GM15510 (cell line): ENCODE results near the gene LCT.

ENCODE experiments used
- POLR2A ChIP-seq: IDR thresholded peaks from 3 replicates; pipeline ENCODE4 v1.6.1; 2011; ENCODE audit warnings: borderline replicate concordance; ENCODE audit not compliant: insufficient read length; ENCODE audit errors: extremely low read depth

Gene LCT

GRCh38 chr2:135844301-135844895 is 7.4 kb upstream of the LCT start:
- TF ChIP-seq POLR2A = no peak

- TF ChIP-seq POLR2A = no peak
Measured at GRCh38 chr2:135843671-135844070, 6.7 kb upstream of the LCT start.

DNA sequence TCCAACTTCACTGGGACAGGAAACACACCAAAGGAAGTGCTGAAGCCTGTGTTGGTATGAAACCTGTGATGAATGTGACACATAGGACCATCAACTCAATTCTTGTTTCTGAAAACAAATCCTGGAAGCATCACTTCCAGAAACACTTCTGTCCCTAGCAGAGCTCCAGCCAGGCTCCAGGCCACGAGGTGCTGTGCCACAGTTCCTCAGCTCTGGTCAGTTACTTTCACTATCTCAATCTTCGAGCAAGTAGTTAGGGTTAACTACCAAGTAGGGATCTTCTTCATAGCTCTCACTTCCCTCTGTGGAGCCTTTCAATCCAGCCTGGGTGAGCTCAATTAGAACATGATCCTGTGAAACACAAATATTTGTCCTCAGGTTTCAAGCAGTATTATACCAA is 3.6 kb upstream of the LCT start:
- TF ChIP-seq POLR2A = no peak

GRCh38 chr2:135839713-135840112 is 2.7 kb upstream of the LCT start:
- TF ChIP-seq POLR2A = no peak

DNA sequence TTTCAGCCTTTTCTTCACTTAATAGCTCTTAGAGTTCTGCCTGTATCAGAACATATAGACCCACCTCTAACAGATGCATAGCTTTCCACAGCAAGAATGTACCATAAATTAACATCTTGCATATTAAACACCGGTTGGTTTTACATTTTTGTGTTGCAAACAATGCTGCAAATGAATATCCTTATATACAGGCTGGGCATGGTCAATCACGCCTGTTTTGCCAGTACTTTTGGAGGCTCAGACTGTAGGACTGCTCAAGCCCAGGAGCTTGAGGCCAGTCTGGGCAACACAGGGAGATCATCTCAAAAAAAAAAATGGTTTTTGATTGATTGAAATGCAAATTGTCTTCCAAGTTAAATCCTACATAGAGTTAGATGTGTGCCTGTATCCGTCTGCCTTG is 1.5 kb upstream of the LCT start:
- TF ChIP-seq POLR2A = no peak

- TF ChIP-seq POLR2A = no peak
Measured at GRCh38 chr2:135832891-135833290, 4.1 kb downstream of the LCT start.

DNA sequence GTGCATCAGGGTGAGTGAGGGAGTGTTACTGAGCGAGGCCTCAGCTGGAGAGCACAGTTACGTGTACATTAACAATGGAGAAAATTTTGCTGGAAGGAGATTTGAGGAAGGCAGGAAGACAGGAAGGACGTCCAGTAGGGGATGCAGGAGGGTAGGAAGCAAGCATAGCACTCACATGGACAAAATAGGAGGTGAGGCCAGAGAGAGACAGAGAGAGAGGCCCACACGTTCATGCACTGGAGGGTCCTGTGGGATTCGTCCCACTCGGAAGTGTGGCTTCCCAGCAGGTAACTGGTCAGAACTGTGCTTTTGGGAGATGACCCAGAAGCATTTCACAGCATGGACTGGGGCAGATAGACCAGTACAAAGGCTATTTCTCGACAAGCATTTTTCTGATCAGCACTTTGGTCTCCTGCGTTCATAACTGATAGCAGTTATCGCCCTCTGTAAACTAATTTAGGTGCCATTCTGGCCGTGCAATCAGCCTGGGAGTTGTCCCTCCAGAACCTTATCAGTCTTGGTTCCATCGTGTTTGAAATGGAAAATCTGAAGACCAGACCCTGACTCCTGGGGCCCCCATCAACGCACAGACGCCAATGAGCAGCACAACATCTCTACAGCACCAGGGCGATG is 5.7 kb downstream of the LCT start:
- TF ChIP-seq POLR2A = no peak

DNA sequence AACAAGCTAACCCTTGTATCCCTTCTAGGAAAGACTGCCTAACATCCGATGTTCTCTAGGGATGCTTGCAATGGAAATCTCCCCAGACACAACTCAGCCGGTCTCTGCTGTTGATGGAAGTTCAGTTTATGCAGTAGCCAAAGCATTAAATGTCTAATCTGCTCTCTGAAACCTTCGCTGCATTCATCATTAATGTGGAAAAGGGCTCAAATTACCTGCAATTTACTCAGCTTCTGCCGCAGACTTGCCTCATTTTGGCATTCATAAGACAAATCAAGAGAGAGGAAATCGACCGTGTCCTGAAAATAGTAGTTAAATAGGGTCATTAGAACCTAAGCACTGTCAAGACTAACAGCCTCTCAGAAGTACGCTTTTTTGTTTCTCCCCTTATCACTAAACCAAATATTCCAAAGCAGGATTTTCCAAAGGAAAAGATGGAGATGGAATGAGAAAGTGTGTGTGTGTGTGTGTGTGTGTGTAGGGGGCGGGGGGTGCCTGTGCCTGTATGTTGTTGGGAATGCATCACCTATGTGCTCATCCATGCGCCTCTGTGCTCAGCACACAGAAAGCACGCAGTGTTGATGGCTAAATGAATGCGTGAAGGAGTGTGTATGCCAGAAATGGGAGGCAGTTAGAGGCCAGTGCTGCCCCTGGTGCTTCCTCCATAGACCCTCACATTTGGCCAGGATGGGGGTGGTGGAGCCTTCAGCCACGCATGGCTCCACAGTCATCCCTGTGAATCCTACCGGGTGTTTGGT is 7.4 kb downstream of the LCT start:
- no peak for TF ChIP-seq POLR2A

DNA sequence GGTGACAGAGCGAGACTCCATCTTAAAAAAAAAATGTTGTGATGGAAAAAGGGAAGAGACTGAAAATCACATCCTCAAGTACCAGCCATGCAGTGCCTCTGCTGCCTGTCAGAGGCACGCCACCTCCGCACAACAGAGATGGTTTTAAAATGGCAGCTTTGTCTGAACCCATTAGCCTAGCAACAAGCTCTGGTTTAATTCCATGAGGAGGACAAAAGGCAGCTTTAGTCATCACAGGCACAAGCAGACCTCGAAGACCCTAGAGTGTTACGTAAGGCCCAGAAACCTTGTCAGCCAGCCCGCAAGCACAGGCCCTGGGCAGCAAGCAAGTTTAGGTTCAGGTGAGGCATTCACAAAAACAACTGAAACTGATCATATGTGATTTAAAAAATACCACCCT is 10.4 kb downstream of the LCT start:
- no peak for TF ChIP-seq POLR2A

DNA sequence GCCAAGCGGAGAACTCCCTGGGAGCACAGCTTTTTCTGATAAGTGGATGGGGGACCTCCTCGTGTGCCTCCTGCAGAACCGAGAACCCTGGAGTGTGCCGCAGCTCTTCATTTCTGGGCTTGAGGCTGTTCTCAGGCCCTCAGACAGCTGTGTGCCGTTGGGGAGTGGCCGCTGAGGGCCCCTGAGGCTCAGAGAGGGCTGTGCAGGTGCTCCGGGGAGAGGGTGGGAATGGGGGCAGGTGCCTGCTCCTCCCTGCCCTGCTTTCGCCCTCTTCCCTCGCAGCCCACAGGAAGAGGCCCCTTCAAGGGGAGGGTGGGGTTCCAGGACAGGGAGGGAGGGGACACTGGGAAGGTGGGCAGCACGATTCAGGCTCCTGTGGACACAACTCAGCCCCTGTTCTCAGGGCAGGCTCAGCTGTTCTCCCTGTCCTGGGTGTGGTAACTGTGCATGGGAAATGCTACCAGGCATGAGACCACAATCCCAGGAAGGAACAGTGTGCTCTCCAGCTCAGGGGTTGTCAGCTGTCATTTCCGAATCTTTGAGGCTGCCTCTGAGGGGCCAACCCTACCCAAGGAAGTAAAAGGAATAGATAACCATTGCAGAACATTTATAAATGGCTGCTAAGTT is 11.3 kb downstream of the LCT start:
- TF ChIP-seq POLR2A = no peak

GRCh38 chr2:135825131-135825530 is 11.9 kb downstream of the LCT start:
- TF ChIP-seq POLR2A = no peak

- no peak for TF ChIP-seq POLR2A
Measured at GRCh38 chr2:135822855-135823254, 14.1 kb downstream of the LCT start.

- no peak for TF ChIP-seq POLR2A
Measured at GRCh38 chr2:135821190-135821589, 15.8 kb downstream of the LCT start.

- TF ChIP-seq POLR2A = no peak
Measured at GRCh38 chr2:135820003-135820618, 16.9 kb downstream of the LCT start.
